Uterus (tissue), 2 donors: ENCODE data around the gene LPO.

Source experiments
- CTCF ChIP-seq, 4 experiments: fragments of 200-600 bp in 2 of 4; fragments of 450-650 bp in 2 of 4; sonication (generic) in 2 of 4; IDR thresholded peaks; one replicate each; pipeline ENCODE4 v1.5.1; 2016 to 2019; ENCODE audit warnings: antibody characterized with exemption in 4 of 4, mild to moderate bottlenecking in 2 of 4, moderate library complexity in 1 of 4
- POLR2A ChIP-seq, 2 donors: fragments of 450-650 bp; IDR thresholded peaks; one replicate each; pipeline ENCODE4 v1.6.1; 2016; ENCODE audit warnings: antibody characterized with exemption in 2 of 2, mild to moderate bottlenecking in 1 of 2, moderate library complexity in 1 of 2

GRCh38 chr17:58318065-58318481 is 79.7 kb downstream of the LPO start:
- TF ChIP-seq CTCF (IDR thresholded peaks at IDR 0.05) (no peak), POLR2A (IDR thresholded peaks at IDR 0.05) (no peak)
